ENCODE results near the gene EPHA5. TPM values are rescaled to one million over a fixed set of nuclear protein-coding genes. Genes with fewer than 3 reads are reported as not detected.

The EPHA5 gene
- total and polyA plus RNA-seq, 7 donors, result 0.15 to 0.71 (median 0.28) TPM; not detected in 2

DNA sequence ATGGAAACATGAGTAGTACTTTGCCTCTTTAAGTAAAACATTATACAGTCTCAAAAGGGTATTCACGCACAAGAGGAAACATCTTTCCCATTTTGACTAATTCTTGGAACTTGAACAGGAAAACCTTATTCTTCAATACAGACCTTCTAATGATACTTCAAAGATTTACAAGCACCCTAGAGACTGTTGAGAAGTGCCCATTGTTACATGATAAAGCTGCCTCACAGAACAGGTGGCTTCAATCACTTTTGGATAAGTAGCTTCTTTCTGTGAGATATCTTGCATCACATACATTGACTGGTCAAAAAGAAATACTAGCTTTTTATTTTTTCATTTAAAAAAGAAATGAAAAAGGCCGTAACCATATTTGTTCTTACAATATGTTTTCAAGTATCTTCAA is 219.4 kb downstream of the EPHA5 start:
- DNase-seq, result no peak
- H3K4me3 ChIP-seq, result no peak overlapping the region
- H3K36me3 ChIP-seq, result no peaks in the 10 kb centered on the region
- 70 to 80% methylated on average over 2 of the region's 2 CpGs for WGBS, 2 donors
- no peak overlapping the region for H3K27ac ChIP-seq
- intact Hi-C loops (cut with DNase I), result no loop called here
- no peaks in the 10 kb centered on the region for H3K4me1 ChIP-seq
- no peaks in the 10 kb centered on the region for H3K27me3 ChIP-seq
- no peaks in the 10 kb centered on the region for H3K9me3 ChIP-seq
- TF ChIP-seq POLR2AphosphoS5 (IDR thresholded peaks at IDR 0.05), result no peak
- TF ChIP-seq POLR2A (IDR thresholded peaks at IDR 0.05), result no peak
- TF ChIP-seq EP300 (IDR thresholded peaks at IDR 0.05), result no peak
- TF ChIP-seq, protein P1, sequence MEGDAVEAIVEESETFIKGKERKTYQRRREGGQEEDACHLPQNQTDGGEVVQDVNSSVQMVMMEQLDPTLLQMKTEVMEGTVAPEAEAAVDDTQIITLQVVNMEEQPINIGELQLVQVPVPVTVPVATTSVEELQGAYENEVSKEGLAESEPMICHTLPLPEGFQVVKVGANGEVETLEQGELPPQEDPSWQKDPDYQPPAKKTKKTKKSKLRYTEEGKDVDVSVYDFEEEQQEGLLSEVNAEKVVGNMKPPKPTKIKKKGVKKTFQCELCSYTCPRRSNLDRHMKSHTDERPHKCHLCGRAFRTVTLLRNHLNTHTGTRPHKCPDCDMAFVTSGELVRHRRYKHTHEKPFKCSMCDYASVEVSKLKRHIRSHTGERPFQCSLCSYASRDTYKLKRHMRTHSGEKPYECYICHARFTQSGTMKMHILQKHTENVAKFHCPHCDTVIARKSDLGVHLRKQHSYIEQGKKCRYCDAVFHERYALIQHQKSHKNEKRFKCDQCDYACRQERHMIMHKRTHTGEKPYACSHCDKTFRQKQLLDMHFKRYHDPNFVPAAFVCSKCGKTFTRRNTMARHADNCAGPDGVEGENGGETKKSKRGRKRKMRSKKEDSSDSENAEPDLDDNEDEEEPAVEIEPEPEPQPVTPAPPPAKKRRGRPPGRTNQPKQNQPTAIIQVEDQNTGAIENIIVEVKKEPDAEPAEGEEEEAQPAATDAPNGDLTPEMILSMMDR (IDR thresholded peaks at IDR 0.05), result no peak

DNA sequence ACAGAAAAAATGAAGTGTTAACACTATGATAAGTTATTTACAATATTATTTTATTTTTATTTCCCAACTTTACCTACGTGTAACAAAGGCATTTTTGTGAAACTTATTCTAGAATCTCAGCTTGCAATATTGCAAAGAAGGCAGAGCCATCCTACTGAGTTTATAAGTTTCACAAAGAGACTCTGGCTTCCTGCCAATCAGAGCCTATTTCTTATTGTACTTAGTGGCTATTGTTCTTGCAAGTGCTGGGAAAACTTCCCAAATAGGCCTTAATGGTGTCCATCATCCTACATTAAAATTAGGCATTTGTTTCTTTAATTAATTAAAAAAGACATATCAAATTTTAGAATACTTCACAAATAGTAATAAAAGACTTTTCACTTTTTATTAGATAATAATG is 233.2 kb downstream of the EPHA5 start:
- 60 to 70% methylated on average over 1 of the region's 1 CpG for WGBS, 2 donors

DNA sequence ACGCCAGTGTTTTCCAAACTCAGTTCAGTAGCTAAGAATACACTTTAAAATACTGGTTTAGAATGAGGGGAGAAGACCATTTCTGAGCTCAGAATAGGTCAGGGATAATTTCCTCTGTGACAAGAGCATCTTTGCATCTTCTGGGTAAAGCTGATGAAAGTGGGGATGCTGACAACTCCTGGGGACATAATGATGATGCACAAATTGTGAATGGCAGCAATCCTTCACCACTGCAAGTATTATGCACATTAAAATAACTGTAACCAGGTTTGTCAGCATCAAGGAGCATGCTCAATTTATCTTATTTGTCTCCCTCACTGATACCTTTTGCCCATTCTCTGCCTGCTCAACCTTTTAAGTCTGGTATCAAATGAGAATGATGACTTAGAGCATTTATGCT is 248.2 kb downstream of the EPHA5 start:
- Histone ChIP-seq H3K9me3 (no peaks in the 10 kb centered on the region), H3K27ac (no peak overlapping the region), H3K36me3 (no peaks in the 10 kb centered on the region), H3K4me3 (no peak overlapping the region), H3K27me3 (no peaks in the 10 kb centered on the region), H3K4me1 (no peaks in the 10 kb centered on the region)
- 53 to 81% methylated on average over 1 of the region's 1 CpG for WGBS, 2 donors
- DNase-seq, result no peak
- TF ChIP-seq POLR2AphosphoS5 (IDR thresholded peaks at IDR 0.05), result no peak
- TF ChIP-seq, protein P1 (IDR thresholded peaks at IDR 0.05), result no peak
- no peak for TF ChIP-seq EP300 (IDR thresholded peaks at IDR 0.05)
- no peak for TF ChIP-seq POLR2A (IDR thresholded peaks at IDR 0.05)
- intact Hi-C loops (cut with DNase I), result no loop called here

More for the DNA sequence above, 233.2 kb downstream of the EPHA5 start:
- H3K36me3 ChIP-seq, result no peaks in the 10 kb centered on the region
- H3K4me3 ChIP-seq, result no peak overlapping the region
- no peaks in the 10 kb centered on the region for H3K9me3 ChIP-seq
- no peaks in the 10 kb centered on the region for H3K4me1 ChIP-seq
- no peak for TF ChIP-seq EP300 (IDR thresholded peaks at IDR 0.05)
- TF ChIP-seq, protein P1 (IDR thresholded peaks at IDR 0.05), result no peak
- TF ChIP-seq POLR2A (IDR thresholded peaks at IDR 0.05), result no peak
- TF ChIP-seq POLR2AphosphoS5 (IDR thresholded peaks at IDR 0.05), result no peak
- intact Hi-C loops (cut with DNase I), result no loop called here
- no peak for DNase-seq
- no peak overlapping the region for H3K27ac ChIP-seq
- H3K27me3 ChIP-seq, result no peaks in the 10 kb centered on the region

DNA sequence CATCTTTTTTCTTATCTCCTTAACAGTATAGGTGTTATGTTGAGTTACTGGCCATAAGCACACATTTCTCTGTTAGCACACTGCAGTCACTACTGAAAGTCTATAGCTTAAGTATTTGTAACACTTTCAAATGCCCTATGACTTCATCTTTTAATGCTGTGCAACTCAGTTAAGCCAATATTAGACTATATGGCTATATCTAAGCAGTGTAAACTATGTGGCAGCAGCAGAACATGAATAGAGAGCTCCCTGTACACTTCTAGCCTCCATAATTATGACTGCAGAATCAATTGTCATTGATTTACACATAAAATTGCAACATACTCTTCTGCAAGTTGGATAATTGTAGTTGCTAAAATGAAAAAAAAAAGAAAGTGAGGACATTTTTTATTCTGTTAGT is 250.3 kb downstream of the EPHA5 start:
- TF ChIP-seq POLR2AphosphoS5 (IDR thresholded peaks at IDR 0.05) (no peak), EP300 (IDR thresholded peaks at IDR 0.05) (no peak), POLR2A (IDR thresholded peaks at IDR 0.05) (no peak)
- TF ChIP-seq, protein P1 (IDR thresholded peaks at IDR 0.05), result no peak
- intact Hi-C loops (cut with DNase I), result no loop called here
- no peak overlapping the region for H3K4me3 ChIP-seq
- H3K4me1 ChIP-seq, result no peaks in the 10 kb centered on the region
- H3K27ac ChIP-seq, result no peak overlapping the region
- DNase-seq, result no peak
- no peaks in the 10 kb centered on the region for H3K9me3 ChIP-seq
- no peaks in the 10 kb centered on the region for H3K36me3 ChIP-seq
- no peaks in the 10 kb centered on the region for H3K27me3 ChIP-seq

DNA sequence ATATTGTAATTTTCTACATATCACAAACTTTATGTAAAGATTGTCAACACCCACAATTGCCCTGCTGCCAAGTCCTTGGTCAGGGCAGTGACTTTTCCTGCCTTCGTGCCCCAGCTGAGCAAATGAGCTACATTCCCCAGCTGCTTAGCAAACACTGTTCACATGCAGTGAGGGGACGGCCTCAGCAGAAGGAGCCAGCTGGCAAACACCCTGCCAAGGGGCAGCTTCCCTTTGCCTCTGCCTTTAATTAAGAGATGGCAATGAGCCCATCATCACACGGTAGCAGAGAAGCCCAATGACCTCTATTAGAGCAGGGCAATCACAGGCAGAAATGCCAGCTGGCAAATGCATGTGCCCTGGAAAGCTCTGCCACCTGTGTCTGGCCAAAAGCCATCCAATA is 253.4 kb downstream of the EPHA5 start:
- Histone ChIP-seq H3K9me3 (no peaks in the 10 kb centered on the region), H3K36me3 (no peaks in the 10 kb centered on the region), H3K27ac (no peak overlapping the region), H3K27me3 (no peaks in the 10 kb centered on the region), H3K4me1 (no peaks in the 10 kb centered on the region), H3K4me3 (no peak overlapping the region)
- no peak for DNase-seq
- TF ChIP-seq EP300 (IDR thresholded peaks at IDR 0.05) (no peak), POLR2AphosphoS5 (IDR thresholded peaks at IDR 0.05) (no peak), POLR2A (IDR thresholded peaks at IDR 0.05) (no peak)
- TF ChIP-seq, protein P1 (IDR thresholded peaks at IDR 0.05), result no peak
- WGBS, 2 donors, result 6 to 34% methylated on average over 3 of the region's 3 CpGs
- intact Hi-C loops (cut with DNase I), result no loop called here

Data from sigmoid colon (tissue), 7 donors.